Measurements from ENCODE around the gene EFNA3.
A peak's percentile ranks its signal among the peaks of the same experiment; 100 is the strongest.
"Not testable (repeated sequence)": the region's sequence is repeated elsewhere in the genome, so short reads cannot be mapped to it uniquely, and the experiment has no call there.

The EFNA3 gene

DNA sequence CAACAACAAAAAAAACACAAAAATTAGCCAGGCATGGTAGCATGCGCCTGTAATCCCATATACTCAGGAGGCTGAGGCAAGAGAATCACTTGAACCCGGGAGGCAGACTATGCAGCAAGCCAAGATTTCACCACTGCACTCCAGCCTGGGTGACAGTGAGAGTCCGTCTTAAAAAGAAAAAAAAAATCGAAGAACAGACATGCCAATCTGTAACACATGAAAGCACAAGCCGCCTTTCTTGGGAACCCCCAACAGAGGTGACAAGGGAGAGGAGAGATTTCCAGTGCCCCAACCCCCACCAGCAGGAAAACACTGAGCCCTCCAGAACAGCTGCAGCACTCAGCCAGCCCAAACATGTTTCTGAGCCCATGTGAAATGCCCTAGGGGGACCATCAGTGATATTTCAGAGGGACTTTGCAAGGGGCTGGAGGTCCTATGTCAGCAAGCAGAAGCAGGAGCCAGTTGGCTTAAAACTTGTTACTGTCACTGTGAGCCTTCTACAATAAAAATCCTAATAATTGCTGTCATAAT lies 34.9 kb downstream of the EFNA3 start:
- DNase-seq, result no peak

DNA sequence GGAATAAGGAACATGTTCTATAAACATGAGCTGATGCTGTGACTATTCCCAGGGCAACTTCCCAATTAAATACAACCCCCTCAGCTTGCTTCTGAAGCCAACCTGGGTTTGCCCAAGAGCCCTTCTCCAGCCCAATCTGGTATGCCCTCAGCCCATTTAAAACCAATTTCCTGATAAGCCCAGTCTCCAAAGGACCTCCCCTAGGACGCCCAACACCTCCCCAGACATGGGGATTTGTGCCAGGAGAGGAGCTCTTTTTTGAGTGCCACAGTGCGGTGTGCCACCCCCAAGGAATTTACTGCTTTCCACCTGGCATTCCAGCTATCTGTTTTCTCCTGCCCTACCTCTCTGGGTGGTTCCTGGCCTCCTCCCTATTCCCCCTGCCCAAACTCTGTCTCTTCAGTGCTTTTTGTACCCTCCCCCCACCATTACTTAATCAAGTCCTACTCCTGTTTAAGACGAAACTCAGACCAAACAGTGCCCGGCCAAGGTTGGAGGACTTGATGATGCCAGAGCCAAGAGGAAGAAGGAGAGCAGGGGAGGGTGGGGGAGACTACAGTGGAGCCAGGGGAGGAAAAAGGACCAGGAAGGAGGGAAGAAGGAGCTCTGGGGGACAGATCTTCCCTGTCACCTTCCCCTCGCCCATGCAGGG lies 37.6 kb downstream of the EFNA3 start:
- no peak for DNase-seq

DNA sequence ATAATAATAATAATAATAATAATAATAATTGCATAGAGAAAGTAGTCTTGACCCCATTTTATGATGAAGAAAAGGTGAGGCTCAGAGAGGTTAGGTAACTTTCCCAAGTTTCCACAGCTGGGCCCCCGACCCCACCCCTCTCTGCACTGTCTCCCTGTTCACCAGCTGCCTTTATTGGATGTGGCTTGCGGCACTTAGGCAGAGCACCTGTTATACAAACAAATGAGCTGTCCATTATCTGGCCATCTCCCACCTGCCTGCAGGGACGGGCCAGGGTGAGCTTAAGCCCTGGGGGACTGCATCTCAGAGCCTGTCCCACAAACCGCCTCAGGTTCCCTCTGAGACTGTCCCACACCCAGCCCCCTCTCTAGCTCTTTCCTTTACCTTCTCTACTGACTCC lies 39.0 kb downstream of the EFNA3 start:
- no peak for DNase-seq

DNA sequence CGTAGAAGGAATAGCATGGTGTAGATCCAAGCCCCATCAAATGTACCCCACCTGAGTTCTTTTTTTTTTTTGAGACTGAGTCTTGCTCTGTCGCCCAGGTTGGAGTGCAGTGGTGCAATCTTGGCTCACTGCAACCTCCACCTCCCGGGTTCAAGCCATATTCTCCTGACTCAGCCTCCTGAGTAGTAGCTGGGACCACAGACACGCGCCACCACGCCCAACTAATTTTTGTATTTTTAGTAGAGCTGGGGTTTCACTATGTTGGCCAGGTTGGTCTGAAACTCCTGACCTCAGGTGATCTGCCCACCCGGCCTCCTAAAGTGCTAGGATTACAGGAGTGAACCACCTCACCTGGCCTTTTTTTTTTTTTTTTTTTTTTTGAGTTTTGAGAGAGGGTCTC lies 39.5 kb downstream of the EFNA3 start:
- DNase-seq, result not testable (repeated sequence)

DNA sequence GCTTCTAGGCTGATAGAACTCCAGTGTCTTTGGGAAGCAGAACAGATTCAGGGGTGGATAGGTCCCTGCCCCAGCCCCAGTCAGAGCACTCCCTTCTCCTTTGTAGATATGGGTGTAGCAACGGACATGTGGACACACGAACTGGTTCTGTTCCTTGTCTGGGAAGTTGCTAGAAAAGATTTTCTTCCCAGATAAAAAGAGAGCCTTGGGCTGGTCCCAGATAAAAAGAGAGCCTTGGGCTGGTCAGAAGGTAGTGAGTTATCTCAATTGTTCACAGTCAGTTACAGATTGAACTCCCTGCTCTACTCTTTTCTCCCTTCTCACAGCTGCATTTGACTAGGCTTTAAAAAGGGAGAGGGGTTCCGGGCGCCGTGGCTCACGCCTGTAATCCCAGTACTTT lies 41.6 kb downstream of the EFNA3 start:
- DNase-seq, result no peak

DNA sequence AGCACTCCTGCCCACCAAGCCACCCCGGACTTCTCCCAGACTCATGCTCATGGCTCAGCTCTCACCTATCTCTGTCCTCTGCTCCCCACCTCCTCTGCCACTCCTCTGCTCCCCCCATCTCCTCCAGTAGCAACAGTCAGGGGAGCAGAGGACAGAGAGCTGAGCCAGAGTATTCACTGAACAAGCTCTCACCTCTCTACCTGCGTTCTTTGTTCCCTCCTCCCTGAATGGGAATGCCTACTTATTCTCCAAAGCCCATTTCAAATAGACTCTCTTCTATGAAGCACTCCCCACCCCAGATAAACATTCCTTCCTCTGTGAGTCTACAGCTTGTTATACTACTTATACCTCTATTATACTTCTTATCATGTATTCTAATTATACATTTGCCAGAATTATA lies 42.6 kb downstream of the EFNA3 start:
- no peak for DNase-seq

DNA sequence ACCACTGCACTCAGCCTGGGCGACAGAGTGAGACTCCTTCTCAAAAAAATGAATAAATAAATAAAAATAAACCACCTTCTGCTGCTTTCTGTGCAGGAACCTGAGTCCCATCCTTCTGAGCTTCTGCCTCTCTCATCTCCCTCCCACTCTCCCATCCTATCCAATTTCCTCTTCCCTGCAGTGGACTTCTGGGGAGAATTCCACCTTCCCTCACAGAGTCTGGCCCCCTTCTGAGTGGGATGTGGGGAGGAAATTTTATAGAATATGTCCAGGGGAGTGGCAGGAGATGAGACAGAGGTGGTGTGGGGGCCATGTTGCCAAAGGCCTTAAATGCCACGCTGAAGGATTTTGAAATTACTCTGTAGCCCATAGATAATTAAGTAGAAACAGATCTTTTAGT lies 43.7 kb downstream of the EFNA3 start:
- DNase-seq, result no peak

DNA sequence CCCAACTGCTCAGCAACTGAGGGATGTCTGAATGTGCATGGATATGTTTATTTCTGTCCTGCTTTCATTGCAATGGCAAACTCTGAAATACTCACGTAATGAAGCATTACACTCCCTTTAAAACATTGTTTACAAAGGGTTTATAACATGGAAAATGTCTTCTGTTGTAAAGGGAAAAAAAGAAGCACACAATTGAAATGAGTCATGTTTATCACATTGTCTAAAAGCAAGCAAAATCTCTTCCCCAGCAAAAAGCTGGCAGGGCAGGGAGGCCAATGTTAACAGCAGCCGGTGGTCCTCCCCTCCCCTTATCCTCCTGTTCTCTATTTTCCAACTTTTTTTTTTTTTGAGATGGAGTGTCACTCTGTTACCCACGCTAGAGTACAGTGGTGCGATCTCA lies 45.2 kb downstream of the EFNA3 start:
- no peak for DNase-seq

DNA sequence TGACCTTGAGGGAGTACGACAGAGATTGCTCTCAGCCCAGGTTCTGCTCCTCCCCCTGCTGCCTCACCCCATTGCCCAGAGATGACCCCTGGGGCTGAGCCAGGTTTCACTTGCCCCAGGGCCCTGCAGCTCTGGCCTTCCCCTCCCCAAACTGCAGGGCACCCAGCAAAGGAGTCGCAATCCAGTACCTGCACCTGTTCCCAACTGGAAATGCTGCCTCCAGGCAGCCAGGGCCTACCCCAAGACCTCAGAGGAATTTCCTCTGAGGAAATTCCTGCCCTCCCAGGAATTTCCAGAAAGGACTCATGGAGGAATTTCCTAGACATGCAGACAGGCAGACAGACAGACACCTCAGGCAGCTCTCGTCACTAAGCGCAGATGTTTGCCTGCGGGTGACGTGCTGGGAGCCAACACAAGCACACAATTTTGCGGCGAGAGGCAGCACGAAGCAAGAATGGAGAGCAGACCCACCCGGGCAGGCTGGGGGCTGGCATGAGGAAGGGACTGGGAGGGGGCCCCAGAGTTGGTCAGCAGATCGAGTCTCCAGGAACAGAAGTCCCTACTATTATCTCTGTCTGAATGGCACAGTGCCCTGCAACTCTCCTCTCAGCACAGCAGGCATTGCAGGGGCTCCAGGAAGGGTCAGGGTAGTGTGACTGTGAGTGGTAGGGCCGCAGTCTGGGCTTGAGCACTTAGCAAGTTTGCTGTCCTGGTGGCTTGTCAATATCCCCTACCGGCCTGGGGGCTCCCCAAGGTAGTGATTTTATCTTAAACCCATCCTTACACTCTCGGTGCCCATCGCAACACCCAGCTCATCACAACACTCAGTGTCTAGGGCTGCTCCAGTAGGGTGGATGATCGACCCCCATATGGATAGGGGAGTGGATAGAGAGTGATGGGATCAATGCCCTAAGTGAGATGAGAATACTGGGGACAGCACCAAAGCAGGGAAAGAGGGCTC lies 46.1 kb downstream of the EFNA3 start:
- no peak for DNase-seq

DNA sequence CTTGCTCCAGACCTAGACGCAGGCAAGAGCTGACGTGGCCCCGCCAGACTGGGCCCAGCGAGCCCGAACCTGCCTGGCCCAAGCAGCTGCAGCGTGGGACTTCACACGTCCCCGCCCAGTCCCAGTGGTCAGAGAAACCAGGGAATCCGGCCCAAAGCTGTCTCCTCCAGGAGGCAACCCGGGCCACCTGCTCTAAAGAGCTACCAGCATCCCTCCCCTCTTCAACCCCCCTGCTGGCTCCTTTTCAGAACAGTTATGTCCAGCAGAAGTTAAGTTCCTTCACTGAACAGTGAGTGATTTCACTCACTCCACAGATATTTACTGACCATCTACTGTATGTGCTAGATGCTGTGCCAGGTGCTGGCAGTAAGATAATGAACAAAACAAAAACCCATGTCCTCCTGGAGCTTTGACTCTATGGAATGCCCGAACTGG lies 46.9 kb downstream of the EFNA3 start:
- DNase-seq, result no peak

DNA sequence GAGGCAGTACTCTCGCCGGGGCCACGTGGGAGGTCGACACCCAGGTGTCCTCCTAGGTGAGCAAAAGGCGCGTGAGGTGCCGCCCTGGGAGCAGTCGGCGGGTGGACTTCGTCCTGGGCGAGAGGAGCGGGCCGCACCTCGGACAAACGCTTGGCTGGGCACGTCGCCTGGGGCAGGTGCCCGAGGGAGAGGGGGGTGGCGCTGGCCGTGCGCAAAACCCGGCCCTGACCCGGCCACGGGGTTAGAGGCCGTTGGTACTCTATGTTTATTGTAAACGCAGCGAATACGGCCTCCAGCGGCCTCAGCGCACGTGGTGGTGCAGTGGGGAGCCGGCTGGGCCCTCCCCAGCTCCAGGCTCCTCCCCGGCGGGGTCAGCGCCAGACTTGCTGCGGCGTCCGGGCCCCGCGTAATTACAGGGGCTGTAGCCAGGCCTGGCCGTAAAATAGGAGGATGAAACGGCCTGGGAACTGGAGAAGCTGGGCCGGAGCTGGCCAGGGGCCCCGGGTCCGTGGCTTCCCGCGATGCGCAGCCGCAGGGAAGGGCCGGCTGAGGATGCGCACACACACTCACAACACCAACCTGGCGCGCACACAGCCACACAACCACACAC lies 47.4 kb downstream of the EFNA3 start:
- DNase-seq, result no peak

DNA sequence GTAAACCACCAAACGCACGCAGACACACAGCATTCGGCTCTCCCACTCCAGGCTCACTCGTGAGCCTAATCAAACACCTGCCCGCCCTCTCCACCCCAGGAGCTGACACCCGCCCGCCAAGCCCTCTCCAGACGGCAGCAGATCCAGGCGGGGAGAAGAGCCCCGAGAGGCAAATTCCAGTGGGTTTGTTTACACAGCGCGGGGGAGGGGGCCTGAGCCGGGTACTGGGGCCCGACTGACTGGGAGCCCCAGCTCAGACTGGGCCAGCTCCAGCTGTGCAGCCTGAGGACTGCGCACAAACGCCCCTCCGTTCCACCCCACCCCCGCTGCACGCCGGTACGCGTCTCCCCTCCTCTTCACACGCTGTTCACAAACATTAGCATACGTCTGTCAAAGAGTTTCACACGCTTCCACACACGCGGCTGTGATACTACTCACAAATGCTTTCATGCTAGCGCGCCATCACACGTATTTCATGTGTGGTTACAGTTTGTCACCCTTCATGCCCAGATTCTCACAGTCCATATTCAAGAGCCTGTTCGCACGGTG lies 48.0 kb downstream of the EFNA3 start:
- DNase-seq, result peak; percentile 28

DNA sequence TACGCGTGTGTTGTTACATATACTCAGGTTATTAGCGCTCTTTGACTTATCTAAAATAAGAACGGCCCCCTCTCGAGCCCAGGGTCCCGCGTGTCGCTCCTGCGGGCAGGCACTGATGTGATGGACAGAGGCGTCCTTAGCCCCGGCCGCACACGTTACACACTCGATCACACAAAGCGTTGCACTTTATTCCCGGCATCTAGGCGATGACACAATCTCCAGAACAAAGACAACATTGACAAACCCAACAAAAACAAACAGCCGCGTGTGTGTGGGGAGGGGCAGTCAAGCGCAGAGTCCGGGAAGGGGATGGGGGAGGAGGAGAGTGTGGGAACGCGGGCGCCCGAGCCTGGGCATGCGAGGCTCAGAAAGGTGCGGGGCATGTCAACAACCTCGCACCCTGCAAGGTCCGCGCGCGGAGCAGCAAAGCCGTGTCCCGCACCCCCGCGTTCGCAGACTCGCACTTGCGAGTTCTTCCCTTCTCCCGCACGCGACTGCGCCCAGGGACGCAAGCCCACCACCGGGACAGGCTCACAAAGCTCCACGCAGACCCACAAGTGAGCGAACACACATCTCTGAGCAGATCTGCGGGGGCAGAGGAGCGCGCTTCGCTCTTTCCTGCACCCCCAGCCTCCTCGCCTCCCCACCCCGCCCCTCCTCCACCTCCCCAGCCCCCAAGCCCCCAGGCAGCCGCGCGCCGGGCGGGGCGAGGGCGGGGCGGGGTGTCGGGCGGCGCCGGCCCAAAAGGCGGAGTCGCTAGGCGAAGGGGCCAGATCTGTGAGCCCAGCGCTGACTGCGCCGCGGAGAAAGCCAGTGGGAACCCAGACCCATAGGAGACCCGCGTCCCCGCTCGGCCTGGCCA lies 48.7 kb downstream of the EFNA3 start, which contains the start of gene EFNA1:
Gene EFNA1 (plus strand): TSS at position 772 of the 862 bp plus-strand sequence. CDS start 102 bp downstream, outside the sequence.
- no peak for DNase-seq

DNA sequence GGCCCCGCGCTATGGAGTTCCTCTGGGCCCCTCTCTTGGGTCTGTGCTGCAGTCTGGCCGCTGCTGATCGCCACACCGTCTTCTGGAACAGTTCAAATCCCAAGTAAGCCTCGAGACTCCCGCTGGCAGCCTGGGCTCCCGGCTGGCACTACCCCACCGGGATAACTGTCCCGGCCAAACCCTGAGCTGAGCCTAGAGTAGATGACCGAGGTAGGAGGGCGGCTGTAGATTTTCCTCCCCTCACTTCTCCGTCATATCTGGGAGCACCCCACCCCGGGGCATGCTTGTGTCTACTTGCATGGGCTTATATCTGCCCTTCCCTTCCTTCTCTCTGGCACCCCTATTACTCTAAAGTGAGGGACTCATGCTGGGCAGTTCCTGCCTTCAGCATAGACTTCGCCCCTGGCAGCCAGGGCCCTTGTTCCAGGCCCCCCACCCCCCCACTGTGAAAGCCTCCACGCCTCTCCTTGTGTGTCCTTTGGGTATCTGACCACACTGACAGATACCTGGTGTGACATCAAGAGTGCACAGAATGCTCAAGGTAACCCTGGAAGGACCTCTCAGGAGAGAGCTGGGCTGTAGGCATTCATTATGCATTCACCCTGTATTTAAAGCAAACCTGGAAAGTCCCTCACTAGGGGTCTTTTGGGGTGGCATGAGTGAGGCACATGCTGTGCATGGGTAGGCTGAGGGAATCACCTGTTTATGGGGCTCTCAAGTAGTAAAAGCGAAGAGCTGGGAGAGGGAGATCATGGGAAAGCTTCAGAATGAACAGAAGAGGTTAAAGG lies 49.5 kb downstream of the EFNA3 start:
- no peak for DNase-seq

DNA sequence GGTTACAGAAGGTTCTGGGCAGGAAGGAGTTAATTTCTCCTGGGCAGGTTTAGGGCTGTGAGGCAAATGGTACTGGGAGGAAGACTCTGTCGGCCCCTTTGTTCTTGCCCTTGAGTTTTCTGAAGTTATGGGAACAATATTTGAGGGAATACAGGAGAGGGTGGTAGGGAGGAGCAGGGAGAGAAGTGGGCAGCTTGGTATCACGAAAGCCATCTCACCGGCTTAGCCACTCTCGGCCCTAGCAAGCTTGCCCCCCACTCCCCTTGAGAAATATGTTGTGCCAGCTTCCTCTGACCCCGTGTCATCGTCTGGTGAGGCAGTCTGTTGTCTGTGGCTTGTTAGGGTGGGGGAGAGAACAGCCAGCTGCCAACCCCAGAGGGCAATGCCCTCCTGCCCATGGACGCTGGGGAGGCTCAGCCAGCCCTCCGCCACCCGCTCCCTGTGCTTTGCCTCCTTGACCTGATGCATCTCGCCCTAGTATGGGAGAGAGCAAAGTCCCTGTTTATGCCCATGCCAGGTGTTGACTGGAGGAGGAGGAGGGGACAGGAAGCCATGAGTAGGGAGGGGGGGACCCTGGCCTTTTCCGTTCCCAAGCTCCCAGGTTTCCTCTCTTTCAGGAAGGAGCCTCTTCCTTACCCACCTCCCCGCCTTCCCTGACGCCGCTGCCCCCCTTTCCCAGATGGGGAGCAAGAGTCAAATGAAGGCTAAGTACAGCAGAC lies 50.3 kb downstream of the EFNA3 start:
- no peak for DNase-seq

DNA sequence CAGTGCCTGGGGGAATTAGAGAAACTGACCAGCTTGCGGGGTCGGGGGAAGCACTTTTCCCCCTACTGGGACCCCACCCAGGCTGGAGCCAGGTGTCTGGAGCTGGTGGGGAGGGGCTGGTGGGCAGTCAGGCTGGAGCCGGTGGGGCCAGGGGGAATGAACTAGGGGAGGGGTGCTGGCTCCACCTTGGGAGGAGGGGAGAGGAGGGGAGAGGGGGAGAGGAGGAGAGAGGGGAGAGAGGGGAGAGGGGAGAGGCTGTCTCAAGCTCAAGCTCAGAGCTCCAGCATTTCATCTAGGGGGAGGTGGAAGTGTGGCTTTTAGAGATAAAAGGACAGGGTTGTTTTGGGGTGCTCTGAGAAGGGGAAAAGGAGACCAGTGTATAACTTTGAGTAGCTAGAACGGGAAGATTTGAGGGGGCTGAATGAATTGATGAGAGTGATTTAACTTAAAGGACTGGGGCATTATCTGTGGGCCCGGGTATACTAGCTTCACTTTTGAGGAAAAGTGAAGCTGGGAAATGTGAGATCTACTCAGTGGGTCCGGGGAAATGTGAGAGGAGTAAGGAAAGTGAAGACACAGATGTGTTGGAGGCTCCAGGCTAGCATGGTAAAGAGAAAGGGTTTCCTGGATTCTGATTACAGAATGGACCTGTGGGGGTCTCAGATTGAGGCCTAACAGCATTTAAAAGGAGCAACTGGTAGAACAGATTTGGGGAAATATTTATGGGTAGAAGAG lies 51.8 kb downstream of the EFNA3 start:
- DNase-seq, result no peak

DNA sequence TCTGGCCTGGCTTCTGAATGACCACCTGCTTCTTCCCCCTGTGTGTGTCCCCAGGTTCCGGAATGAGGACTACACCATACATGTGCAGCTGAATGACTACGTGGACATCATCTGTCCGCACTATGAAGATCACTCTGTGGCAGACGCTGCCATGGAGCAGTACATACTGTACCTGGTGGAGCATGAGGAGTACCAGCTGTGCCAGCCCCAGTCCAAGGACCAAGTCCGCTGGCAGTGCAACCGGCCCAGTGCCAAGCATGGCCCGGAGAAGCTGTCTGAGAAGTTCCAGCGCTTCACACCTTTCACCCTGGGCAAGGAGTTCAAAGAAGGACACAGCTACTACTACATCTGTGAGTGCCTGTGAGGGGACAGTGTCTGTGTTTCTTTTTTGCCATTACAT lies 52.6 kb downstream of the EFNA3 start:
- no peak for DNase-seq

DNA sequence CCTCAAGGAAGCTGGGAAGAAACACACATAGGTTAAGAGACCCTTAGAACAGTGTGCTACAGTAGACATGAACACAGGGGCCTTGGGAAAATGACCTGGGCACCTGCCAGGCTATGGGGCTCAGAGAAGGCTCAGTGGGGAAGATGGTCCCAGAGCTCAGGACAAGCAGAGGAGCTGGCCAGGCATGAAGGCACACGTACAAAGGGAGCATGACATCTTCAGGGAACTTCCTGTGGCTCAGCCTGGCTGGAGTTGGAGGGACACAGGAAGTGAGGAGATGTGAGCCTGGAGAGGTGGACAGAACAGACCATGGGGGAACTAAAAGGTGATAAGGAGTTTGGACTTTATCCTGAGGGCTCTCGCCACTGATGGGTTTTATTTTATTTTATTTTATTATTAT lies 53.2 kb downstream of the EFNA3 start:
- no peak for DNase-seq

DNA sequence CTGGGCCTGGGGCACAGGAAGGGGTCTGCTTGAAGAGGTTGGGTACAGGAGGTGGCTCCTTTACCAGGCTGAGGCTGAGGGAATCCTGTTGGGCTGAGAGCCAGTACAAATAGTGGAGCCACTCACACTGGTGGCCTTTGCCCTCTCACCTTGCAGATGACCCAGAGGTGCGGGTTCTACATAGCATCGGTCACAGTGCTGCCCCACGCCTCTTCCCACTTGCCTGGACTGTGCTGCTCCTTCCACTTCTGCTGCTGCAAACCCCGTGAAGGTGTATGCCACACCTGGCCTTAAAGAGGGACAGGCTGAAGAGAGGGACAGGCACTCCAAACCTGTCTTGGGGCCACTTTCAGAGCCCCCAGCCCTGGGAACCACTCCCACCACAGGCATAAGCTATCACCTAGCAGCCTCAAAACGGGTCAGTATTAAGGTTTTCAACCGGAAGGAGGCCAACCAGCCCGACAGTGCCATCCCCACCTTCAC lies 55.2 kb downstream of the EFNA3 start:
- DNase-seq, result no peak

DNA sequence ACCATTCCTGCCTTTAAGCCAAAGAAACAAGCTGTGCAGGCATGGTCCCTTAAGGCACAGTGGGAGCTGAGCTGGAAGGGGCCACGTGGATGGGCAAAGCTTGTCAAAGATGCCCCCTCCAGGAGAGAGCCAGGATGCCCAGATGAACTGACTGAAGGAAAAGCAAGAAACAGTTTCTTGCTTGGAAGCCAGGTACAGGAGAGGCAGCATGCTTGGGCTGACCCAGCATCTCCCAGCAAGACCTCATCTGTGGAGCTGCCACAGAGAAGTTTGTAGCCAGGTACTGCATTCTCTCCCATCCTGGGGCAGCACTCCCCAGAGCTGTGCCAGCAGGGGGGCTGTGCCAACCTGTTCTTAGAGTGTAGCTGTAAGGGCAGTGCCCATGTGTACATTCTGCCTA lies 55.7 kb downstream of the EFNA3 start:
- DNase-seq, result no peak
